Fibroblast of lung (primary cell): ENCODE data around the gene CCDC73.

Experiments
- EZH2 ChIP-seq: IDR thresholded peaks from 2 replicates; pipeline ENCODE4 v1.5.1; 2012; ENCODE audit warnings: low read length, control low read depth, mild to moderate bottlenecking; ENCODE audit errors: missing control alignments
- TF ChIP-seq, protein P1 (sequence below), 2 donors: IDR thresholded peaks in 1 of 2; conservative IDR thresholded peaks in 1 of 2; 1 replicate in 1 of 2; 2 replicates in 1 of 2; pipeline ENCODE4 v1.5.1; 2011 to 2012; ENCODE audit warnings: low read length in 2 of 2, control low read depth in 1 of 2, inconsistent platforms in 1 of 2, low read depth in 1 of 2, mild to moderate bottlenecking in 1 of 2

DNA sequence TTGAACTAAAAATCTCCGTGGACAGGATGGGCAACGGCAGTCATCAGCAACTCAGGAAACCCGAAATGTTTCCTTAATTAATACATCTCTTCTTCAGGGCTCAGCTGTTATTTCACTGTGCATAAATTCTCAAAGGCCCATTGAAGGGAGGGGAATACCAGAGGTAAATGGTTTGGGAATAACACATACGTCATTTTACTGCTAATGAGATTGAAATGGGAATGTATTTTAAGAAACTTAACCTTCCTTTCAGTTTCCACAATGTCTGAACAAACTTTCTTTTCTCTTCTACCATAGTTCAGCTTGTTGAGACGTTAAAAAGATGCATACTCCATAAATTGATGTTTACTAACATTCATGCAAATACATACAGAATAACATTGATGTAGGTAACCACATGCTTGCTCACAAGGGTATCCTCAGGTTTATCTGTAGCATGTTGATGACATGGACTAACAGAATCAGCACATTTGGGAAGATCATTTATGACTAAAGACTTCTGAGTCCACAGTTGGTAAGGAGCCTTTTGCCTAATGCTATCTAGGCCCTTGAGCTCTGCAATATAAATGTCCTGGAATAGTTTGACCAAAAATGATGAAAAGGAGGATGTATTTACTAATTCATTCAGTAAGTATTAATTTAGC, 27.6 kb upstream of the CCDC73 start:
- TF ChIP-seq, protein P1, sequence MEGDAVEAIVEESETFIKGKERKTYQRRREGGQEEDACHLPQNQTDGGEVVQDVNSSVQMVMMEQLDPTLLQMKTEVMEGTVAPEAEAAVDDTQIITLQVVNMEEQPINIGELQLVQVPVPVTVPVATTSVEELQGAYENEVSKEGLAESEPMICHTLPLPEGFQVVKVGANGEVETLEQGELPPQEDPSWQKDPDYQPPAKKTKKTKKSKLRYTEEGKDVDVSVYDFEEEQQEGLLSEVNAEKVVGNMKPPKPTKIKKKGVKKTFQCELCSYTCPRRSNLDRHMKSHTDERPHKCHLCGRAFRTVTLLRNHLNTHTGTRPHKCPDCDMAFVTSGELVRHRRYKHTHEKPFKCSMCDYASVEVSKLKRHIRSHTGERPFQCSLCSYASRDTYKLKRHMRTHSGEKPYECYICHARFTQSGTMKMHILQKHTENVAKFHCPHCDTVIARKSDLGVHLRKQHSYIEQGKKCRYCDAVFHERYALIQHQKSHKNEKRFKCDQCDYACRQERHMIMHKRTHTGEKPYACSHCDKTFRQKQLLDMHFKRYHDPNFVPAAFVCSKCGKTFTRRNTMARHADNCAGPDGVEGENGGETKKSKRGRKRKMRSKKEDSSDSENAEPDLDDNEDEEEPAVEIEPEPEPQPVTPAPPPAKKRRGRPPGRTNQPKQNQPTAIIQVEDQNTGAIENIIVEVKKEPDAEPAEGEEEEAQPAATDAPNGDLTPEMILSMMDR (conservative IDR thresholded peaks at IDR 0.05 in 1 of 2, IDR thresholded peaks at IDR 0.05 in 1 of 2; ENCODE audit: low read depth in 1 of 2, low read length in 2 of 2), result no peak
- TF ChIP-seq EZH2, result no peak
